ENCODE results near the gene ANKRD6. TPM values are rescaled to one million over a fixed set of nuclear protein-coding genes. Genes with fewer than 3 reads are reported as not detected.

Gene ANKRD6
- total and polyA plus RNA-seq, 2 donors (not counting 3 experiments of a cell fraction or from before 2014, with no cell fraction given), result 3.4 to 9.6 TPM

- Histone ChIP-seq H3K9me3 (replicated peaks; ENCODE audit: control insufficient read depth, insufficient read depth, low read length) (no peaks in the 10 kb centered on the region), H3K4me3 (replicated peaks in 1 of 3; ENCODE audit: insufficient read depth in 1 of 3, low read depth in 1 of 3, low read length in 3 of 3) (no peak overlapping the region), H3K9me1 (replicated peaks; ENCODE audit: control insufficient read depth, extremely low read depth, insufficient read depth, low read length) (no peaks in the 10 kb centered on the region), H3K27me3 (ENCODE audit: control insufficient read depth in 2 of 2, insufficient read depth in 2 of 2, low read length in 2 of 2) (peaks cover 0 to 2% of the 10 kb centered on the region in 2 experiments), H3K9ac (replicated peaks; ENCODE audit: extremely low read depth, insufficient read depth, low read length) (no peak overlapping the region), H3K4me1 (ENCODE audit: control insufficient read depth, extremely low read depth, insufficient read depth, low read length) (no peaks in the 10 kb centered on the region), H3K4me2 (ENCODE audit: insufficient read depth, low read length) (no peak overlapping the region), H3K27ac (ENCODE audit: insufficient read depth, low read depth, low read length) (no peak overlapping the region), H4K20me1 (replicated peaks; ENCODE audit: control insufficient read depth, extremely low read depth, insufficient read depth, low read length) (no peaks in the 10 kb centered on the region), H3K36me3 (ENCODE audit: control insufficient read depth in 2 of 2, extremely low read depth in 1 of 2, insufficient read depth in 2 of 2, low read length in 2 of 2) (no peaks in the 10 kb centered on the region), H2AFZ (ENCODE audit: low read depth, low read length) (no peak overlapping the region), H3K79me2 (ENCODE audit: control insufficient read depth, insufficient read depth, low read length) (no peaks in the 10 kb centered on the region)
- no TSS peak for BruUV-seq (replicated peaks)
- intact Hi-C loops (cut with micrococcal nuclease) (no loop called here), dilution Hi-C loops (cut with MboI; ENCODE audit: extremely low pct_ligation_motif_present, low sequenced_read_pairs) (no loop called here)
- no peak for DNase-seq (ENCODE audit: low read depth, low spot score)
- CTCF ChIA-PET, result interaction anchor here (1.7 kb wide), 1 partner anchor 10 kb away, joined by 7 read pairs; no protein-coding TSS in a partner anchor
- no peak for TF ChIP-seq MYC (IDR thresholded peaks at IDR 0.05; ENCODE audit: low read depth, low read length)
- TF ChIP-seq GATA2 (IDR thresholded peaks at IDR 0.05; ENCODE audit: insufficient read depth, insufficient read length, low read depth, low read length), result no peak
- TF ChIP-seq POLR2A (IDR thresholded peaks at IDR 0.05; ENCODE audit: low read depth, low read length), result no peak
- no peak for TF ChIP-seq FOS (IDR thresholded peaks at IDR 0.05; ENCODE audit: borderline replicate concordance, insufficient read depth, low read length)
- TF ChIP-seq POLR2AphosphoS5 (IDR thresholded peaks at IDR 0.05; ENCODE audit: insufficient read depth, low read depth, low read length), result no peak
- no peak for TF ChIP-seq MAX (IDR thresholded peaks at IDR 0.05; ENCODE audit: insufficient read depth, insufficient read length)
- TF ChIP-seq CTCF (IDR thresholded peaks at IDR 0.05; ENCODE audit: extremely low read depth in 1 of 2, insufficient read depth in 1 of 2, low read depth in 1 of 2, low read length in 2 of 2), result no peak
- no peak for TF ChIP-seq EZH2 (IDR thresholded peaks at IDR 0.05; ENCODE audit: borderline replicate concordance, low read depth, low read length, severe bottlenecking)
- no peak for TF ChIP-seq JUN (IDR thresholded peaks at IDR 0.05; ENCODE audit: borderline replicate concordance, insufficient read depth, insufficient read length, low read depth)
- FAIRE-seq, result no peak
- POLR2A ChIA-PET, result interaction anchor here (0.6 kb wide), 1 partner anchor 292 kb away, joined by 5 read pairs; no protein-coding TSS in a partner anchor
These were observed 166.8 kb downstream of the ANKRD6 start for GRCh38 chr6:89599727-89600126.
